ENCODE data around the gene AQR. TPM values are rescaled to one million over a fixed set of nuclear protein-coding genes. Genes with fewer than 3 reads are reported as not detected.

AQR gene
- total and polyA plus RNA-seq, 7 experiments from 2014 or later: 12.7 to 43.5 (median 39.7) TPM

GRCh38 chr15:34886134-34886533 is 83.4 kb downstream of the AQR start:
- ATAC-seq (no peak), DNase-seq (no peak)
- Histone ChIP-seq H3K4me3 (ENCODE audit: low read length) (no peak overlapping the region), H3K9me3 (ENCODE audit: control insufficient read depth in 2 of 3, low read length in 3 of 3) (no peaks in the 10 kb centered on the region), H3K36me3 (ENCODE audit: control insufficient read depth in 2 of 3, insufficient read depth in 3 of 3, low read length in 3 of 3) (peaks cover 7 to 66% (median 12%) of the 10 kb centered on the region in 3 experiments), H3K27me3 (ENCODE audit: control insufficient read depth in 2 of 2, insufficient read depth in 2 of 2, low read length in 2 of 2) (no peaks in the 10 kb centered on the region), H3K4me1 (ENCODE audit: control insufficient read depth in 2 of 2, insufficient read depth in 2 of 2, low read length in 2 of 2) (no peaks in the 10 kb centered on the region), H3K27ac (ENCODE audit: low read depth, low read length) (no peak overlapping the region)
- CTCF ChIA-PET: no interaction called here
- Mint-ChIP-seq H3K27me3 (no peaks in the 10 kb centered on the region), H3K9me3 (no peaks in the 10 kb centered on the region), H3K27ac (peak overlapping the region in 1 of 9 donors; percentile 47), H3K4me1 (peaks cover 0 to 5% (median 2%) of the 10 kb centered on the region in 7 donors), H3K4me3 (no peak overlapping the region), H3K36me3 (peaks cover 7 to 64% (median 53%) of the 10 kb centered on the region in 5 donors)
- POLR2A ChIA-PET: no interaction called here
- intact Hi-C loops (cut with micrococcal nuclease): no loop called here

- no peaks in the 10 kb centered on the region for H3K27me3 Mint-ChIP-seq
- H3K4me1 Mint-ChIP-seq: peaks cover 0 to 3% (median 0%) of the 10 kb centered on the region in 7 donors
- Histone ChIP-seq H3K4me3 (ENCODE audit: low read length) (no peak overlapping the region), H3K4me1 (ENCODE audit: control insufficient read depth in 2 of 2, insufficient read depth in 2 of 2, low read length in 2 of 2) (no peaks in the 10 kb centered on the region), H3K9me3 (ENCODE audit: control insufficient read depth in 2 of 3, low read length in 3 of 3) (no peaks in the 10 kb centered on the region), H3K27ac (ENCODE audit: low read depth, low read length) (no peak overlapping the region), H3K36me3 (ENCODE audit: control insufficient read depth in 2 of 3, insufficient read depth in 3 of 3, low read length in 3 of 3) (peaks cover 8 to 63% (median 12%) of the 10 kb centered on the region in 3 experiments), H3K27me3 (ENCODE audit: control insufficient read depth in 2 of 2, insufficient read depth in 2 of 2, low read length in 2 of 2) (no peaks in the 10 kb centered on the region)
- no peaks in the 10 kb centered on the region for H3K9me3 Mint-ChIP-seq
- DNase-seq (no peak), ATAC-seq (no peak)
- intact Hi-C loops (cut with micrococcal nuclease): no loop called here
- H3K4me3 Mint-ChIP-seq: no peak overlapping the region
- ChIA-PET POLR2A (no interaction called here), CTCF (no interaction called here)
- H3K36me3 Mint-ChIP-seq: peaks cover 14 to 68% (median 56%) of the 10 kb centered on the region in 5 donors
- no peak overlapping the region for H3K27ac Mint-ChIP-seq
These were observed 85.9 kb downstream of the AQR start for GRCh38 chr15:34883633-34884032.

- no peak for DNase-seq
These were observed 86.5 kb downstream of the AQR start for GRCh38 chr15:34883042-34883441.

GRCh38 chr15:34879107-34879506 is 90.4 kb downstream of the AQR start:
- H3K36me3 Mint-ChIP-seq: peaks cover 26 to 70% (median 58%) of the 10 kb centered on the region in 5 donors
- H3K27me3 Mint-ChIP-seq: no peaks in the 10 kb centered on the region
- ATAC-seq (no peak), DNase-seq (no peak)
- CTCF ChIA-PET: no interaction called here
- intact Hi-C loops (cut with micrococcal nuclease): no loop called here
- Histone ChIP-seq H3K27ac (ENCODE audit: low read depth, low read length) (no peak overlapping the region), H3K27me3 (ENCODE audit: control insufficient read depth in 2 of 2, insufficient read depth in 2 of 2, low read length in 2 of 2) (no peaks in the 10 kb centered on the region), H3K36me3 (ENCODE audit: control insufficient read depth in 2 of 3, insufficient read depth in 3 of 3, low read length in 3 of 3) (peaks cover 6 to 53% (median 17%) of the 10 kb centered on the region in 3 experiments), H3K4me3 (ENCODE audit: low read length) (no peak overlapping the region), H3K9me3 (ENCODE audit: control insufficient read depth in 2 of 3, low read length in 3 of 3) (no peaks in the 10 kb centered on the region), H3K4me1 (ENCODE audit: control insufficient read depth in 2 of 2, insufficient read depth in 2 of 2, low read length in 2 of 2) (no peaks in the 10 kb centered on the region)
- peaks cover 0 to 4% (median 0%) of the 10 kb centered on the region in 7 donors for H3K4me1 Mint-ChIP-seq
- H3K9me3 Mint-ChIP-seq: no peaks in the 10 kb centered on the region
- POLR2A ChIA-PET: no interaction called here
- H3K4me3 Mint-ChIP-seq: no peak overlapping the region
- no peak overlapping the region for H3K27ac Mint-ChIP-seq

More at GRCh38 chr15:34883042-34883441, 86.5 kb downstream of the AQR start:
- no peaks in the 10 kb centered on the region for H3K9me3 ChIP-seq (ENCODE audit: control insufficient read depth in 2 of 3, low read length in 3 of 3)
- no peak for ATAC-seq
- Mint-ChIP-seq H3K27ac (no peak overlapping the region), H3K27me3 (no peaks in the 10 kb centered on the region), H3K36me3 (peaks cover 14 to 69% (median 60%) of the 10 kb centered on the region in 5 donors), H3K4me3 (no peak overlapping the region), H3K4me1 (peaks cover 0 to 3% (median 0%) of the 10 kb centered on the region in 7 donors), H3K9me3 (no peaks in the 10 kb centered on the region)
- POLR2A ChIA-PET: no interaction called here
- intact Hi-C loops (cut with micrococcal nuclease): no loop called here
- no peaks in the 10 kb centered on the region for H3K27me3 ChIP-seq (ENCODE audit: control insufficient read depth in 2 of 2, insufficient read depth in 2 of 2, low read length in 2 of 2)
- no peak overlapping the region for H3K4me3 ChIP-seq (ENCODE audit: low read length)
- peaks cover 8 to 63% (median 12%) of the 10 kb centered on the region in 3 experiments for H3K36me3 ChIP-seq (ENCODE audit: control insufficient read depth in 2 of 3, insufficient read depth in 3 of 3, low read length in 3 of 3)
- H3K27ac ChIP-seq (ENCODE audit: low read depth, low read length): no peak overlapping the region
- no peaks in the 10 kb centered on the region for H3K4me1 ChIP-seq (ENCODE audit: control insufficient read depth in 2 of 2, insufficient read depth in 2 of 2, low read length in 2 of 2)
- CTCF ChIA-PET: no interaction called here

GRCh38 chr15:34876640-34877039 is 92.9 kb downstream of the AQR start:
- H3K4me3 Mint-ChIP-seq: no peak overlapping the region
- peaks cover 22 to 79% (median 57%) of the 10 kb centered on the region in 5 donors for H3K36me3 Mint-ChIP-seq
- H3K27ac ChIP-seq (ENCODE audit: low read depth, low read length): no peak overlapping the region
- POLR2A ChIA-PET: no interaction called here
- H3K27me3 Mint-ChIP-seq: no peaks in the 10 kb centered on the region
- peak overlapping the region in 3 of 9 donors; percentile 0 to 14 (median 3) for H3K27ac Mint-ChIP-seq
- no peaks in the 10 kb centered on the region for H3K27me3 ChIP-seq (ENCODE audit: control insufficient read depth in 2 of 2, insufficient read depth in 2 of 2, low read length in 2 of 2)
- peaks cover 0 to 4% (median 0%) of the 10 kb centered on the region in 7 donors for H3K4me1 Mint-ChIP-seq
- no peak overlapping the region for H3K4me3 ChIP-seq (ENCODE audit: low read length)
- H3K9me3 ChIP-seq (ENCODE audit: control insufficient read depth in 2 of 3, low read length in 3 of 3): no peaks in the 10 kb centered on the region
- H3K36me3 ChIP-seq (ENCODE audit: control insufficient read depth in 2 of 3, insufficient read depth in 3 of 3, low read length in 3 of 3): peaks cover 12 to 50% (median 15%) of the 10 kb centered on the region in 3 experiments
- DNase-seq (no peak), ATAC-seq (no peak)
- intact Hi-C loops (cut with micrococcal nuclease): no loop called here
- peaks cover 0 to under 1% (median 0%) of the 10 kb centered on the region in 11 donors for H3K9me3 Mint-ChIP-seq
- H3K4me1 ChIP-seq (ENCODE audit: control insufficient read depth in 2 of 2, insufficient read depth in 2 of 2, low read length in 2 of 2): no peaks in the 10 kb centered on the region
- CTCF ChIA-PET: no interaction called here

GRCh38 chr15:34869110-34869509 is 100.4 kb downstream of the AQR start:
- H3K4me1 Mint-ChIP-seq: no peaks in the 10 kb centered on the region
- no peak for ATAC-seq
- intact Hi-C loops (cut with micrococcal nuclease): loop anchor here in 1 of 2 donors (5.0 kb wide), 1 partner anchor 48 kb away; no protein-coding TSS in a partner anchor
- no peak overlapping the region for H3K4me3 Mint-ChIP-seq
- no peak overlapping the region for H3K4me3 ChIP-seq (ENCODE audit: low read length)
- H3K27me3 Mint-ChIP-seq: no peaks in the 10 kb centered on the region
- H3K27me3 ChIP-seq (ENCODE audit: control insufficient read depth in 2 of 2, insufficient read depth in 2 of 2, low read length in 2 of 2): no peaks in the 10 kb centered on the region
- H3K27ac ChIP-seq (ENCODE audit: low read depth, low read length): no peak overlapping the region
- H3K9me3 Mint-ChIP-seq: peaks cover 0 to 9% (median 3%) of the 10 kb centered on the region in 11 donors
- CTCF ChIA-PET: interaction anchor here (0.6 kb wide), 1 partner anchor 116 kb away, joined by 3 read pairs; no protein-coding TSS in a partner anchor
- H3K9me3 ChIP-seq (ENCODE audit: control insufficient read depth in 2 of 3, low read length in 3 of 3): no peaks in the 10 kb centered on the region
- H3K36me3 Mint-ChIP-seq: peaks cover 16 to 84% (median 69%) of the 10 kb centered on the region in 5 donors
- peaks cover 14 to 61% (median 23%) of the 10 kb centered on the region in 3 experiments for H3K36me3 ChIP-seq (ENCODE audit: control insufficient read depth in 2 of 3, insufficient read depth in 3 of 3, low read length in 3 of 3)
- POLR2A ChIA-PET: no interaction called here
- no peak overlapping the region for H3K27ac Mint-ChIP-seq
- DNase-seq: no peak
- no peaks in the 10 kb centered on the region for H3K4me1 ChIP-seq (ENCODE audit: control insufficient read depth in 2 of 2, insufficient read depth in 2 of 2, low read length in 2 of 2)

- DNase-seq: no peak
- H3K36me3 ChIP-seq (ENCODE audit: control insufficient read depth in 2 of 3, insufficient read depth in 3 of 3, low read length in 3 of 3): peaks cover 14 to 59% (median 26%) of the 10 kb centered on the region in 3 experiments
- no peaks in the 10 kb centered on the region for H3K27me3 Mint-ChIP-seq
- H3K4me3 Mint-ChIP-seq: no peak overlapping the region
- no peaks in the 10 kb centered on the region for H3K27me3 ChIP-seq (ENCODE audit: control insufficient read depth in 2 of 2, insufficient read depth in 2 of 2, low read length in 2 of 2)
- H3K27ac Mint-ChIP-seq: no peak overlapping the region
- no peak overlapping the region for H3K4me3 ChIP-seq (ENCODE audit: low read length)
- intact Hi-C loops (cut with micrococcal nuclease): loop anchor here in 1 of 2 donors (5.0 kb wide), 1 partner anchor 52 kb away; no protein-coding TSS in a partner anchor
- no peaks in the 10 kb centered on the region for H3K9me3 ChIP-seq (ENCODE audit: control insufficient read depth in 2 of 3, low read length in 3 of 3)
- H3K9me3 Mint-ChIP-seq: peaks cover 0 to 9% (median 1%) of the 10 kb centered on the region in 11 donors
- peaks cover 12 to 77% (median 52%) of the 10 kb centered on the region in 5 donors for H3K36me3 Mint-ChIP-seq
- no peaks in the 10 kb centered on the region for H3K4me1 Mint-ChIP-seq
- POLR2A ChIA-PET: no interaction called here
- no peaks in the 10 kb centered on the region for H3K4me1 ChIP-seq (ENCODE audit: control insufficient read depth in 2 of 2, insufficient read depth in 2 of 2, low read length in 2 of 2)
- ATAC-seq: no peak
- CTCF ChIA-PET: no interaction called here
- H3K27ac ChIP-seq (ENCODE audit: low read depth, low read length): no peak overlapping the region
These were observed 104.0 kb downstream of the AQR start for GRCh38 chr15:34865531-34865930.

All from naive thymus-derived CD4-positive, alpha-beta T cell (primary cell).